K562 (cell line): Measurements from ENCODE around the gene SPTAN1. TPM values are rescaled to one million over a fixed set of nuclear protein-coding genes. Genes with fewer than 3 reads are reported as not detected.

Experiments
- CBFA2T3 ChIP-seq: fragments of 450-650 bp; IDR thresholded peaks from 2 replicates; pipeline ENCODE4 v1.6.1; 2017
- DMBX1 ChIP-seq: fragments of 250-450 bp; sonication (Bioruptor Pico); IDR thresholded peaks from 2 replicates; pipeline ENCODE4 v1.8.0; 2022; ENCODE audit warnings: inconsistent platforms, mild to moderate bottlenecking, moderate library complexity, borderline replicate concordance
- GTF2A2 ChIP-seq: IDR thresholded peaks from 2 replicates; pipeline ENCODE4 v1.6.1; 2016; ENCODE audit warnings: mild to moderate bottlenecking, missing genetic modification characterization, missing compliant biosample characterization
- MYBL2 ChIP-seq, 2 experiments: fragments of 450-650 bp in 1 of 2; sonication (generic) in 1 of 2; formaldehyde crosslinking in 1 of 2; IDR thresholded peaks; 2 replicates each; pipeline versions ENCODE4 v1.6.1 to v1.8.1; 2017 to 2022; ENCODE audit warnings: borderline replicate concordance in 1 of 2, inconsistent platforms in 1 of 2, low read depth in 1 of 2, mild to moderate bottlenecking in 1 of 2, missing genetic modification reagents in 1 of 2, moderate library complexity in 1 of 2
- PYGO2 ChIP-seq: fragments of 450-650 bp; IDR thresholded peaks from 2 replicates; pipeline ENCODE4 v1.6.1; 2016; ENCODE audit warnings: mild to moderate bottlenecking, missing genetic modification characterization, moderate library complexity, missing compliant biosample characterization
- SMAD3 ChIP-seq: fragments of 450-650 bp; formaldehyde crosslinking; conservative IDR thresholded peaks from 2 replicates; pipeline ENCODE4 v1.4.0; 2020; ENCODE audit warnings: mild to moderate bottlenecking
- TBL1XR1 ChIP-seq, 2 experiments: IDR thresholded peaks; 2 replicates each; pipeline ENCODE4 v1.6.1; 2012; ENCODE audit warnings: improper control_type of control experiment in 2 of 2, low read length in 2 of 2, mild to moderate bottlenecking in 1 of 2
- TFAM ChIP-seq: fragments of 250-450 bp; sonication (Bioruptor Pico); conservative IDR thresholded peaks from 2 replicates; pipeline ENCODE4 v1.5.0; 2021; ENCODE audit warnings: mild to moderate bottlenecking, moderate library complexity
- ZNF263 ChIP-seq: sonication (generic); formaldehyde crosslinking; IDR thresholded peaks from 2 replicates; pipeline ENCODE4 v1.8.0; 2022; ENCODE audit warnings: mild to moderate bottlenecking, missing genetic modification reagents, borderline replicate concordance
- ZNF444 ChIP-seq: fragments of 250-450 bp; sonication (Bioruptor Pico); IDR thresholded peaks from 2 replicates; pipeline ENCODE4 v1.4.0; 2020; ENCODE audit warnings: mild to moderate bottlenecking, moderate library complexity
- polyA plus RNA-seq, 8 experiments: library from polyadenylated mRNA; depleted of rRNA in 4 of 8; stranded (reverse) in 5 of 8; unstranded in 3 of 8; fragments of >200 nt; fragmentation: Nextera tagmentation in 2 of 8; fragmentation: Illumina TruSeq in 1 of 8; extraction: Ambion mirVana in 2 of 8; extraction: Trizol in 1 of 8; gene quantifications; 2 replicates each; pipeline versions ENCODE4 v1.2.1 to v1.2.3, GENCODE V29; 2011 to 2014; ENCODE audit warnings: inconsistent platforms in 1 of 8, missing spikeins in 1 of 8
- total RNA-seq, 7 experiments: library from RNA; depleted of rRNA in 6 of 7; stranded (reverse); fragments of >200 nt in 6 of 7; fragmentation: Illumina TruSeq in 2 of 7; extraction: Trizol in 2 of 7; gene quantifications; 2 replicates each; pipeline versions ENCODE4 v1.2.1 to v1.2.3, GENCODE V29; 2011 to 2021; ENCODE audit warnings: low replicate concordance in 1 of 7
- TF ChIP-seq, protein P1 (sequence below): fragments of 250-450 bp; sonication (Bioruptor Pico); IDR thresholded peaks from 2 replicates; pipeline ENCODE4 v1.4.0; 2020; ENCODE audit warnings: mild to moderate bottlenecking, moderate library complexity, borderline replicate concordance
- TF ChIP-seq, protein P2 (sequence below), 2 experiments: fragments of 450-650 bp in 1 of 2; sonication (generic) in 1 of 2; formaldehyde crosslinking in 1 of 2; IDR thresholded peaks; 2 replicates each; pipeline versions ENCODE4 v1.7.1 to v1.9.0; 2016 to 2022; ENCODE audit warnings: inconsistent platforms in 1 of 2, mild to moderate bottlenecking in 1 of 2, missing genetic modification reagents in 1 of 2
- TF ChIP-seq, protein P3 (sequence below): fragments of 450-650 bp; formaldehyde crosslinking; IDR thresholded peaks from 2 replicates; pipeline ENCODE4 v1.4.0; 2022; ENCODE audit warnings: mild to moderate bottlenecking, moderate library complexity

Gene SPTAN1
- total and polyA plus RNA-seq, 9 of the 15 experiments (the other 6 are each of a cell fraction or from before 2014, with no cell fraction given): 1.5 to 13.5 (median 6.8) TPM

DNA sequence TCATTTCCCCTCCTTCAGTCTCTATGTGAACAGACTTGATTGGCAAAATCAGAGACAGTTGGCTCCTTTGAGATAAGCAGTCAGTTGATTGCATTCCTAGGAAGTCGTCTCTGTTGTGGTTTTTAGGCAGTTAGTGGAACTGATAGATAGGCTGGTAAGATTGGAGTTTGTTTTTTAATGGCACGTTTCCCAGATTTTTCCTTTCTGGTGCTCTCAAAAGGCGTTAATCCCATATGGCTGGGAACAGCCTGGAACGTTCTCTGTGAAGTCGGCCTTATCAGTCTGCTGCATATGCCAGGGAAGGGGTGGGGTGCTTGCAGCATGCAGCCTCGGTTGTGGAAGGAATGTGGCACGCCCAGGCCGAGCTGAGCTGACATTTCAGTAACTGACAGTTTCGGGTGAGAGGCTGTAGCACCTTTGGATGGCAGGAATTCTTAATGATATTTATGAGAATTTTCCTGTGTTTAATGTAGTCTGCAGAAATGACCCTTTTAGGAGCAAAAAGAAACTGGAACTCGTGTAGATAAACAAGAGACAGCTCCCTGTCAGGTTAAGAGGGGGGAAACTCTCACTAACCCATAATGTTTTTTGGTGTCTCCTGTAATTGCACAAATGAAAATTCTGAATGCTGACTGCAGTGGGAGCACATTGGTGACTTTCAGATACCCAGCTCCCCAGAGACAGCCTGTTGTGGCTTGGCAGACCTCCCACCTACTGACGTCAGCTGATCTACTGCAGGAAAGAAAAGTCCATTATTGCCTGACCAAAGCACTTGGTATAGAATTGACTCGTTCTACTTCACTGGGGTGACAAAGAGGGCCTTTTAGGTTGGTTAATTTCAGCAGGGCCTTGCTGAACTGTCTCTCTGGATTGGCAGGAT is 6.3 kb downstream of the SPTAN1 start (continued):
- TF ChIP-seq, protein P1, sequence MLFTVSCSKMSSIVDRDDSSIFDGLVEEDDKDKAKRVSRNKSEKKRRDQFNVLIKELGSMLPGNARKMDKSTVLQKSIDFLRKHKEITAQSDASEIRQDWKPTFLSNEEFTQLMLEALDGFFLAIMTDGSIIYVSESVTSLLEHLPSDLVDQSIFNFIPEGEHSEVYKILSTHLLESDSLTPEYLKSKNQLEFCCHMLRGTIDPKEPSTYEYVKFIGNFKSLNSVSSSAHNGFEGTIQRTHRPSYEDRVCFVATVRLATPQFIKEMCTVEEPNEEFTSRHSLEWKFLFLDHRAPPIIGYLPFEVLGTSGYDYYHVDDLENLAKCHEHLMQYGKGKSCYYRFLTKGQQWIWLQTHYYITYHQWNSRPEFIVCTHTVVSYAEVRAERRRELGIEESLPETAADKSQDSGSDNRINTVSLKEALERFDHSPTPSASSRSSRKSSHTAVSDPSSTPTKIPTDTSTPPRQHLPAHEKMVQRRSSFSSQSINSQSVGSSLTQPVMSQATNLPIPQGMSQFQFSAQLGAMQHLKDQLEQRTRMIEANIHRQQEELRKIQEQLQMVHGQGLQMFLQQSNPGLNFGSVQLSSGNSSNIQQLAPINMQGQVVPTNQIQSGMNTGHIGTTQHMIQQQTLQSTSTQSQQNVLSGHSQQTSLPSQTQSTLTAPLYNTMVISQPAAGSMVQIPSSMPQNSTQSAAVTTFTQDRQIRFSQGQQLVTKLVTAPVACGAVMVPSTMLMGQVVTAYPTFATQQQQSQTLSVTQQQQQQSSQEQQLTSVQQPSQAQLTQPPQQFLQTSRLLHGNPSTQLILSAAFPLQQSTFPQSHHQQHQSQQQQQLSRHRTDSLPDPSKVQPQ (CRISPR knock-in tag): peak; percentile 75
- peak; percentile 94 for TF ChIP-seq PYGO2 (tag)
- TF ChIP-seq, protein P2, sequence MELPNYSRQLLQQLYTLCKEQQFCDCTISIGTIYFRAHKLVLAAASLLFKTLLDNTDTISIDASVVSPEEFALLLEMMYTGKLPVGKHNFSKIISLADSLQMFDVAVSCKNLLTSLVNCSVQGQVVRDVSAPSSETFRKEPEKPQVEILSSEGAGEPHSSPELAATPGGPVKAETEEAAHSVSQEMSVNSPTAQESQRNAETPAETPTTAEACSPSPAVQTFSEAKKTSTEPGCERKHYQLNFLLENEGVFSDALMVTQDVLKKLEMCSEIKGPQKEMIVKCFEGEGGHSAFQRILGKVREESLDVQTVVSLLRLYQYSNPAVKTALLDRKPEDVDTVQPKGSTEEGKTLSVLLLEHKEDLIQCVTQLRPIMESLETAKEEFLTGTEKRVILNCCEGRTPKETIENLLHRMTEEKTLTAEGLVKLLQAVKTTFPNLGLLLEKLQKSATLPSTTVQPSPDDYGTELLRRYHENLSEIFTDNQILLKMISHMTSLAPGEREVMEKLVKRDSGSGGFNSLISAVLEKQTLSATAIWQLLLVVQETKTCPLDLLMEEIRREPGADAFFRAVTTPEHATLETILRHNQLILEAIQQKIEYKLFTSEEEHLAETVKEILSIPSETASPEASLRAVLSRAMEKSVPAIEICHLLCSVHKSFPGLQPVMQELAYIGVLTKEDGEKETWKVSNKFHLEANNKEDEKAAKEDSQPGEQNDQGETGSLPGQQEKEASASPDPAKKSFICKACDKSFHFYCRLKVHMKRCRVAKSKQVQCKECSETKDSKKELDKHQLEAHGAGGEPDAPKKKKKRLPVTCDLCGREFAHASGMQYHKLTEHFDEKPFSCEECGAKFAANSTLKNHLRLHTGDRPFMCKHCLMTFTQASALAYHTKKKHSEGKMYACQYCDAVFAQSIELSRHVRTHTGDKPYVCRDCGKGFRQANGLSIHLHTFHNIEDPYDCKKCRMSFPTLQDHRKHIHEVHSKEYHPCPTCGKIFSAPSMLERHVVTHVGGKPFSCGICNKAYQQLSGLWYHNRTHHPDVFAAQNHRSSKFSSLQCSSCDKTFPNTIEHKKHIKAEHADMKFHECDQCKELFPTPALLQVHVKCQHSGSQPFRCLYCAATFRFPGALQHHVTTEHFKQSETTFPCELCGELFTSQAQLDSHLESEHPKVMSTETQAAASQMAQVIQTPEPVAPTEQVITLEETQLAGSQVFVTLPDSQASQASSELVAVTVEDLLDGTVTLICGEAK (IDR thresholded peaks at IDR 0.05): 0 out of 2 replicates have a peak, but pooled peaks have one; percentile 46
- TF ChIP-seq, protein P2 (CRISPR knock-in tag; IDR thresholded peaks at IDR 0.05): no peak
- peak in 1 of 2 experiments; percentile 87; a peak in 3 of 4 replicates for TF ChIP-seq TBL1XR1 (IDR thresholded peaks at IDR 0.05; ENCODE audit: low read length in 2 of 2)
- TF ChIP-seq GTF2A2: no peak
- peak; percentile 58; the same call in 1 of the 2 replicates for TF ChIP-seq ZNF263 (CRISPR knock-in tag)
- TF ChIP-seq ZNF444 (CRISPR knock-in tag): no peak
- peak; percentile 99 for TF ChIP-seq CBFA2T3
- TF ChIP-seq SMAD3 (CRISPR knock-in tag): peak; percentile 91
- TF ChIP-seq MYBL2 (IDR thresholded peaks at IDR 0.05; ENCODE audit: low read depth): no peak; the same call in 1 of the 2 replicates
- no peak for TF ChIP-seq MYBL2 (CRISPR knock-in tag; IDR thresholded peaks at IDR 0.05; ENCODE audit: borderline replicate concordance)
- TF ChIP-seq, protein P3, sequence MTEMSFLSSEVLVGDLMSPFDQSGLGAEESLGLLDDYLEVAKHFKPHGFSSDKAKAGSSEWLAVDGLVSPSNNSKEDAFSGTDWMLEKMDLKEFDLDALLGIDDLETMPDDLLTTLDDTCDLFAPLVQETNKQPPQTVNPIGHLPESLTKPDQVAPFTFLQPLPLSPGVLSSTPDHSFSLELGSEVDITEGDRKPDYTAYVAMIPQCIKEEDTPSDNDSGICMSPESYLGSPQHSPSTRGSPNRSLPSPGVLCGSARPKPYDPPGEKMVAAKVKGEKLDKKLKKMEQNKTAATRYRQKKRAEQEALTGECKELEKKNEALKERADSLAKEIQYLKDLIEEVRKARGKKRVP: peak; percentile 79
- no peak for TF ChIP-seq TFAM (CRISPR knock-in tag)
- peak; percentile 97 for TF ChIP-seq DMBX1 (CRISPR knock-in tag)
